Stimulated activated CD4-positive, alpha-beta T cell treated with anti-CD3 and anti-CD28 coated beads, Interleukin-12 subunit alpha, Interleukin-12 subunit beta, amount 100 ng/mL, for 24 hours (primary cell): ENCODE measurements around the gene DEFB124.
A peak's percentile ranks its signal among the peaks of the same experiment; 100 is the strongest.
"Not testable (repeated sequence)": the region's sequence is repeated elsewhere in the genome, so short reads cannot be mapped to it uniquely, and the experiment has no call there.

Source experiments
- DNase-seq, 2 experiments: peaks; one replicate each; pipeline ENCODE4 v3.0.0-alpha.2; 2020; ENCODE audit warnings: low read depth in 2 of 2

The DEFB124 gene

GRCh38 chr20:31488115-31488514, 13.2 kb upstream of the DEFB124 start:
- DNase-seq = no peak

DNA sequence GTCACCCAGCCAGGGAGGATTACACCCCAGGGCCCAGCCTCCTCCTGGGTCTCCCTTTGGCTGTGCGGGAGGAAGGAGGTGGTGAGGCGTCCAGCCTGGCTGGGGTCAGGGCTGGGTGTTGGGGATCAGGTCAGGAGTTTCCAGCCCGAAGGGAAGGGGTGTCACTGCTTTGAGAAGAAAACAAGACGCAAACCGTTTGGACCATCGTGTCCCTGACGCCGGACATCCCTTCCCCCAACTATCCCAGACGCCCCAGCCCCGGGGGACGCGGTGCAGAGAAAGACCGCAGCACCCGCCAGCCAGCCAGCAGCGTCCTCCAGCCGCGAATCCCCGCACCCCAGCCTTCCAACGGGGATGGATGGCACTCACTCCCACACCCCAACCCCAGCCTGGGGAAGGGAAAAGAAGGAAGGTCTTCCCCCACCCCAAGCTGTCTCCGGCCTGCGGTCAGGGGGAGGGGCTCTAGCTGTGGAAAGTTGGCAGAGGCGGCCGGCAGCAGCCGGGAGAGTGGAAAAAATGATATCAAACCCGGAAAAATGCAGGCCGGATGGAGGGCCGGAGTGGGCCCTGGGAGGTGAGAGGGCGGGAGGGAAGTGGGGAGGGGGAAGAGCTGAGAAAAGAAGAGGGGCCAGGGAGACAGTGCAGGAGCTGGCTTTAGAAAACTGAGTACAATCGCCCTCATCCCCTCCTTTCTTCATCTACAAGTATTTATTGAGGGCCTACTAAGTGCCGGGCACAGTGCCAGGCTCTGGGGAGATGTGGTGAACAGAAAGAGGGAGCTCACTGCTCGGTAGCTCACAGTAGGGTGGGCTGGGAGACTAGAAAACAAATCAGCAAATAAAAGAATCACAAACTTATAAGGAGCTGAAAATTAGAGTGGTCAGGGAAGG, 10.8 kb upstream of the DEFB124 start:
- DNase-seq = peak in 1 of 2 experiments; percentile 34

- DNase-seq = peak in 1 of 2 experiments; percentile 17
Measured at GRCh38 chr20:31484001-31484400, 9.1 kb upstream of the DEFB124 start.

- no peak for DNase-seq
Measured at GRCh38 chr20:31476643-31477215, 1.8 kb upstream of the DEFB124 start.

DNA sequence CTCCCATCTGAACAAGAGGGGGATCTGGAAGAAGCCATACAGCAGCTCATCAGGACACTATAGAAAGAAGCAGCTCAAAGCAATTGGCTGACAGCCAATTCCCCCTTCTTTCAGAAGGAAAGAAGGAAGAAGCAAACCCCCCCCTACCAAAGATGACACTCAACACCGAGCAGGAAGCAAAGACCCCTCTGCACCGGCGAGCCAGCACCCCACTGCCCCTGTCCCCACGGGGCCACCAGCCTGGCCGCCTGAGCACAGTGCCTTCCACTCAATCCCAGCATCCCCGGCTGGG, 1.3 kb upstream of the DEFB124 start:
- DNase-seq = no peak

DNA sequence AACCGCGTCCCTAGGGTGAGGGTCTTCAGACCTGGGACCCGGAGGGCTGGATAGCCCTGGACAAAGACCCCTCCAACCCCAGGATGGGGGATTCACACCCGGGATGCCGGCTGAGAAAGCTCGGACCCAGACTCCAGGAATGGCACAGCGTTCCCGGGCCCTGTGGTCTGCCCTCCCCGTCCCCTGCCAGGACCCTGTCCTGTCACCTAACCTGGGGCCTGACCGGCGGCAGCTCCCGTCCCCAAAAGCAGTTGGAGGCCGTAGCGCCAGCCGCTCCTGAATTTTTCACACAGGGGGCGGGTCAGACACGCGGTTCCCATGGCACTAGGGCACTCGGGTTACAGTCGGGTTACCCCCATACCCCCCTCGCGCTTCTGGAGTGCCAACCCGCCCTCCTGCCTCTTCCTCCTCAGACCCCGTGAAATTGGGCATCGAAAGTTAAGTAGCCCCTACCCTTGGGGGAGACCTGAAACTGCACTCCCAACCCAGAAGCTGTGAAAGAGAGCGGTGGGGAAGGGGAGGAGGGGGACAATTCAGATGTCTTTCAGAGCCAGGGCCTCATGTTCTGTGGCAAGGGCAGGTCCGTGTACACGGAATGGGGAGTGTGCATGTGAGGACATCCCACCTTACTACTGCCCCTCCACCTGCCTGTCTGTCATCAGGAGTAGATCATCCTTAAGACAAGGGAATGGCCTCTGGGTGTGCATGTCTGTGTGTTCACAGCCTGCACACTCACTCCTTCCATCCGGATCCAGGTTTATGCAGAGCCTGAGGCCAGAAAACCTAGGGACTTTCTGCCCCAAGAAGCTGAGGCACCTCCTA, 756 bp upstream of the DEFB124 start:
- no peak for DNase-seq

DNA sequence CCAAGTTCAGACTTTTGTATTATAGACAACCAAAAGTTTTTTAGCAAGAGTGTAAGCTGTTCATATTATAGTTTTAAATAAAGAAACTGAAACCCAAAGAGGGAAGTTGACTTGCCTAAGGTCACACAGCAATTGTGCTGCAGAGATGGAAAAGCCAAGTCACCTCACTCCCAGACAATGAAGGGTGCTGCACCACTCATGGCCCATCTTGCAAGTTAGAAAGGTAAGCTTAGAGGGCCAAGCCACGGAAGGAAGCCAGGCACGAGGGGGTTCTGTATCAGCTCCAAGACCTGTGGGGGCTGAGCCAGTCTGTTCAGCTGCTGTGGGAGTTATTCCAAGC, 860 bp downstream of the DEFB124 start:
- DNase-seq = no peak

- no peak for DNase-seq
Measured at GRCh38 chr20:31473331-31474096, 1.4 kb downstream of the DEFB124 start.

GRCh38 chr20:31472395-31473330, 2.3 kb downstream of the DEFB124 start:
- DNase-seq = no peak

- not testable (repeated sequence) for DNase-seq
Measured at GRCh38 chr20:31470946-31471345, 4.0 kb downstream of the DEFB124 start.

DNA sequence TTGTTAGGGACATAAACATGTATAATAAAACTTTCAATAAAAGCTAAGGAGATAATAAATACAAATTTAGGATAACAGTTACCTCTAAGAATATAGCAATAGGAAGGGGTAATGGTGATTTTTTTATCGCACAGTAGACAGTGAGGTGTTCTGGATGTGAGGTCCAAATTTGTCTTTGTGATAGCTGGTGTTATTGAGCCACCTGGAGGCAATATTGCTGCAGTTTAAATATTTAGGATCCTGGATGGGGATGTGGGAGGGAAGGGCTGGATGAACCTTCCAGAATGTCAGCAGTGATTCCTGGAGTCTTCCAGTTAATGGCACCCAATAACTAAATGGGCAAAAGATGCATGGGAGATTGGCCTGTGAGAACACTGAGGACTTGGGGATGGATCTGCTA, 20.6 kb downstream of the DEFB124 start:
- no peak for DNase-seq

- DNase-seq = no peak
Measured at GRCh38 chr20:31452575-31452974, 22.4 kb downstream of the DEFB124 start.

- no peak for DNase-seq
Measured at GRCh38 chr20:31449511-31450414, 25.2 kb downstream of the DEFB124 start.

GRCh38 chr20:31446084-31446819, 28.7 kb downstream of the DEFB124 start:
- no peak for DNase-seq

- DNase-seq = peak in 1 of 2 experiments; percentile 11
Measured at GRCh38 chr20:31440012-31440659, 34.8 kb downstream of the DEFB124 start, which contains the start of gene DEFB123. Gene DEFB123 (plus strand): TSS chr20:31440632. CDS start chr20:31440699, 67 bp downstream.

- DNase-seq = no peak
Measured at GRCh38 chr20:31430568-31431115, 44.3 kb downstream of the DEFB124 start.

DNA sequence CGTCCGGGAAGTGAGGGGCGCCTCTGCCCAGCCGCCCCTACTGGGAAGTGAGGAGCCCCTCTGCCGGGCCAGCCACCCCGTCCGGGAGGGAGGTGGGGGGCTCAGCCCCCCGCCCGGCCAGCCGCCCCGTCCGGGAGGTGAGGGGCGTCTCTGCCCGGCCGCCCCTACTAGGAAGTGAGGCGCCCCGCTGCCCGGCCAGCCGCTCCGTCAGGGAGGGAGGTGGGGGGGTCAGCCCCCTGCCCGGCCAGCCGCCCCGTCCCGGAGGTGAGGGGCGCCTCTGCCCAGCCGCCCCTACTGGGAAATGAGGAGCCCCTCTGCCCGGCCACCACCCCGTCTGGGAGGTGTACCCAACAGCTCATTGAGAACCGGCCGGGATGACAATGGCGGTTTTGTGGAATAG, 47.4 kb downstream of the DEFB124 start:
- DNase-seq = not testable (repeated sequence)
